Suprapubic skin (tissue), 4 donors: ENCODE results near the gene C11orf91.

ENCODE experiments used
- EP300 ChIP-seq: sonication (generic); formaldehyde crosslinking; IDR thresholded peaks from one replicate; pipeline ENCODE4 v1.6.1; 2017; ENCODE audit warnings: antibody characterized with exemption
- POLR2A ChIP-seq, 2 donors: fragments of 450-650 bp; IDR thresholded peaks; one replicate each; pipeline ENCODE4 v1.6.1; 2017; ENCODE audit warnings: antibody characterized with exemption in 2 of 2, mild to moderate bottlenecking in 2 of 2, moderate library complexity in 2 of 2
- POLR2AphosphoS5 ChIP-seq, 3 donors: sonication (generic); formaldehyde crosslinking; IDR thresholded peaks; one replicate each; pipeline ENCODE4 v1.6.1; 2017; ENCODE audit warnings: antibody characterized with exemption in 3 of 3
- TF ChIP-seq, protein P1 (sequence below), 2 donors: fragments of 200-600 bp in 1 of 2; fragments of 450-650 bp in 1 of 2; sonication (generic) in 1 of 2; IDR thresholded peaks; one replicate each; pipeline ENCODE4 v1.5.1; 2016 to 2019; ENCODE audit warnings: antibody characterized with exemption in 2 of 2, mild to moderate bottlenecking in 1 of 2, moderate library complexity in 1 of 2

- TF ChIP-seq POLR2A (IDR thresholded peaks at IDR 0.05), result no peak
- TF ChIP-seq, protein P1, sequence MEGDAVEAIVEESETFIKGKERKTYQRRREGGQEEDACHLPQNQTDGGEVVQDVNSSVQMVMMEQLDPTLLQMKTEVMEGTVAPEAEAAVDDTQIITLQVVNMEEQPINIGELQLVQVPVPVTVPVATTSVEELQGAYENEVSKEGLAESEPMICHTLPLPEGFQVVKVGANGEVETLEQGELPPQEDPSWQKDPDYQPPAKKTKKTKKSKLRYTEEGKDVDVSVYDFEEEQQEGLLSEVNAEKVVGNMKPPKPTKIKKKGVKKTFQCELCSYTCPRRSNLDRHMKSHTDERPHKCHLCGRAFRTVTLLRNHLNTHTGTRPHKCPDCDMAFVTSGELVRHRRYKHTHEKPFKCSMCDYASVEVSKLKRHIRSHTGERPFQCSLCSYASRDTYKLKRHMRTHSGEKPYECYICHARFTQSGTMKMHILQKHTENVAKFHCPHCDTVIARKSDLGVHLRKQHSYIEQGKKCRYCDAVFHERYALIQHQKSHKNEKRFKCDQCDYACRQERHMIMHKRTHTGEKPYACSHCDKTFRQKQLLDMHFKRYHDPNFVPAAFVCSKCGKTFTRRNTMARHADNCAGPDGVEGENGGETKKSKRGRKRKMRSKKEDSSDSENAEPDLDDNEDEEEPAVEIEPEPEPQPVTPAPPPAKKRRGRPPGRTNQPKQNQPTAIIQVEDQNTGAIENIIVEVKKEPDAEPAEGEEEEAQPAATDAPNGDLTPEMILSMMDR (IDR thresholded peaks at IDR 0.05), result no peak
- no peak for TF ChIP-seq POLR2AphosphoS5 (IDR thresholded peaks at IDR 0.05)
- no peak for TF ChIP-seq EP300
Observed at GRCh38 chr11:33709466-33709865, 8.8 kb upstream of the C11orf91 start.
